Liver (tissue), 3 donors: ENCODE measurements around the gene THAP3.

ENCODE experiments used
- ATF3 ChIP-seq: IDR thresholded peaks from 2 replicates; pipeline ENCODE4 v1.6.1; 2016; ENCODE audit warnings: antibody characterized with exemption
- EGR1 ChIP-seq, 2 donors: IDR thresholded peaks; 2 replicates each; pipeline ENCODE4 v1.6.1; 2016 to 2018; ENCODE audit warnings: antibody characterized with exemption in 2 of 2, low read depth in 2 of 2
- FOXA1 ChIP-seq: IDR thresholded peaks from 2 replicates; pipeline ENCODE4 v1.6.1; 2016; ENCODE audit warnings: antibody characterized with exemption
- GABPA ChIP-seq, 2 donors: IDR thresholded peaks in 1 of 2; conservative IDR thresholded peaks in 1 of 2; 2 replicates each; pipeline ENCODE4 v1.6.1; 2016; ENCODE audit warnings: antibody characterized with exemption in 2 of 2, mild to moderate bottlenecking in 1 of 2, moderate library complexity in 1 of 2
- HNF4A ChIP-seq, 2 donors: conservative IDR thresholded peaks; 2 replicates each; pipeline ENCODE4 v1.6.1; 2016; ENCODE audit warnings: antibody characterized with exemption in 2 of 2, mild to moderate bottlenecking in 2 of 2
- JUND ChIP-seq, 2 donors: IDR thresholded peaks; 2 replicates each; pipeline ENCODE4 v1.6.1; 2016; ENCODE audit warnings: antibody characterized with exemption in 2 of 2
- RAD21 ChIP-seq, 2 donors: IDR thresholded peaks; 2 replicates each; pipeline ENCODE4 v1.6.1; 2016; ENCODE audit warnings: antibody characterized with exemption in 2 of 2, mild to moderate bottlenecking in 2 of 2
- REST ChIP-seq: IDR thresholded peaks from 2 replicates; pipeline ENCODE4 v1.6.1; 2016; ENCODE audit warnings: antibody characterized with exemption, mild to moderate bottlenecking
- TAF1 ChIP-seq: conservative IDR thresholded peaks from 2 replicates; pipeline ENCODE4 v1.6.1; 2016; ENCODE audit warnings: antibody characterized with exemption, mild to moderate bottlenecking
- YY1 ChIP-seq: IDR thresholded peaks from 2 replicates; pipeline ENCODE4 v1.6.1; 2016; ENCODE audit warnings: antibody characterized with exemption, mild to moderate bottlenecking
- TF ChIP-seq, protein P1 (sequence below): fragments of 150-350 bp; IDR thresholded peaks from 2 replicates; pipeline ENCODE4 v1.5.1; 2017; ENCODE audit warnings: improper control_type of control experiment, low read depth, low read length; ENCODE audit not compliant: missing input control
- TF ChIP-seq, protein P2 (sequence below): IDR thresholded peaks from 2 replicates; pipeline ENCODE4 v1.6.1; 2016; ENCODE audit warnings: antibody characterized with exemption
- TF ChIP-seq, protein P3 (sequence below): IDR thresholded peaks from 2 replicates; pipeline ENCODE4 v1.6.1; 2016; ENCODE audit warnings: antibody characterized with exemption
- donor health status: healthy.
- donor health status: healthy.

GRCh38 chr1:6651909-6652308 lies 27.2 kb downstream of the THAP3 start:
- TF ChIP-seq, protein P1, sequence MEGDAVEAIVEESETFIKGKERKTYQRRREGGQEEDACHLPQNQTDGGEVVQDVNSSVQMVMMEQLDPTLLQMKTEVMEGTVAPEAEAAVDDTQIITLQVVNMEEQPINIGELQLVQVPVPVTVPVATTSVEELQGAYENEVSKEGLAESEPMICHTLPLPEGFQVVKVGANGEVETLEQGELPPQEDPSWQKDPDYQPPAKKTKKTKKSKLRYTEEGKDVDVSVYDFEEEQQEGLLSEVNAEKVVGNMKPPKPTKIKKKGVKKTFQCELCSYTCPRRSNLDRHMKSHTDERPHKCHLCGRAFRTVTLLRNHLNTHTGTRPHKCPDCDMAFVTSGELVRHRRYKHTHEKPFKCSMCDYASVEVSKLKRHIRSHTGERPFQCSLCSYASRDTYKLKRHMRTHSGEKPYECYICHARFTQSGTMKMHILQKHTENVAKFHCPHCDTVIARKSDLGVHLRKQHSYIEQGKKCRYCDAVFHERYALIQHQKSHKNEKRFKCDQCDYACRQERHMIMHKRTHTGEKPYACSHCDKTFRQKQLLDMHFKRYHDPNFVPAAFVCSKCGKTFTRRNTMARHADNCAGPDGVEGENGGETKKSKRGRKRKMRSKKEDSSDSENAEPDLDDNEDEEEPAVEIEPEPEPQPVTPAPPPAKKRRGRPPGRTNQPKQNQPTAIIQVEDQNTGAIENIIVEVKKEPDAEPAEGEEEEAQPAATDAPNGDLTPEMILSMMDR: no peak
- TF ChIP-seq EGR1 (IDR thresholded peaks at IDR 0.05; ENCODE audit: low read depth in 2 of 2) (no peak), REST (no peak), FOXA1 (no peak), GABPA (IDR thresholded peaks at IDR 0.05 in 1 of 2, conservative IDR thresholded peaks at IDR 0.05 in 1 of 2) (no peak), ATF3 (no peak), RAD21 (IDR thresholded peaks at IDR 0.05) (no peak), JUND (IDR thresholded peaks at IDR 0.05) (no peak), TAF1 (no peak), HNF4A (conservative IDR thresholded peaks at IDR 0.05) (no peak), YY1 (no peak)
- TF ChIP-seq, protein P2, sequence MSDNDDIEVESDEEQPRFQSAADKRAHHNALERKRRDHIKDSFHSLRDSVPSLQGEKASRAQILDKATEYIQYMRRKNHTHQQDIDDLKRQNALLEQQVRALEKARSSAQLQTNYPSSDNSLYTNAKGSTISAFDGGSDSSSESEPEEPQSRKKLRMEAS: no peak
- TF ChIP-seq, protein P3, sequence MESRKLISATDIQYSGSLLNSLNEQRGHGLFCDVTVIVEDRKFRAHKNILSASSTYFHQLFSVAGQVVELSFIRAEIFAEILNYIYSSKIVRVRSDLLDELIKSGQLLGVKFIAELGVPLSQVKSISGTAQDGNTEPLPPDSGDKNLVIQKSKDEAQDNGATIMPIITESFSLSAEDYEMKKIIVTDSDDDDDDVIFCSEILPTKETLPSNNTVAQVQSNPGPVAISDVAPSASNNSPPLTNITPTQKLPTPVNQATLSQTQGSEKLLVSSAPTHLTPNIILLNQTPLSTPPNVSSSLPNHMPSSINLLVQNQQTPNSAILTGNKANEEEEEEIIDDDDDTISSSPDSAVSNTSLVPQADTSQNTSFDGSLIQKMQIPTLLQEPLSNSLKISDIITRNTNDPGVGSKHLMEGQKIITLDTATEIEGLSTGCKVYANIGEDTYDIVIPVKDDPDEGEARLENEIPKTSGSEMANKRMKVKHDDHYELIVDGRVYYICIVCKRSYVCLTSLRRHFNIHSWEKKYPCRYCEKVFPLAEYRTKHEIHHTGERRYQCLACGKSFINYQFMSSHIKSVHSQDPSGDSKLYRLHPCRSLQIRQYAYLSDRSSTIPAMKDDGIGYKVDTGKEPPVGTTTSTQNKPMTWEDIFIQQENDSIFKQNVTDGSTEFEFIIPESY: no peak
